Measurements from ENCODE around the gene PTPRS. TPM values are rescaled to one million over a fixed set of nuclear protein-coding genes. Genes with fewer than 3 reads are reported as not detected.

Gene PTPRS
- total and polyA plus RNA-seq, 10 donors, result 1.2 to 77.9 (median 44.9) TPM

GRCh38 chr19:5337708-5338655 is 2.6 kb downstream of the PTPRS start:
- Histone ChIP-seq H3K4me1 (peaks cover 8 to 35% (median 21%) of the 10 kb centered on the region in 6 donors), H3K9me3 (no peaks in the 10 kb centered on the region), H3K36me3 (no peaks in the 10 kb centered on the region), H3K27ac (no peak overlapping the region), H3K27me3 (replicated peaks in 1 of 7) (peaks cover 5 to 100% (median 79%) of the 10 kb centered on the region in 7 donors), H3K4me3 (no peak overlapping the region)
- no peak for TF ChIP-seq POLR2AphosphoS5 (IDR thresholded peaks at IDR 0.05)
- no peak for TF ChIP-seq POLR2A (IDR thresholded peaks at IDR 0.05)
- TF ChIP-seq CTCF (IDR thresholded peaks at IDR 0.05 in 8 of 11, conservative IDR thresholded peaks at IDR 0.05 in 3 of 11), result no peak
- intact Hi-C loops (cut with DNase I; ENCODE audit: low total_unique reads), result no loop called here
- DNase-seq, result no peak
- 47 to 60% (median 52%) methylated on average over 29 to 34 of the region's 34 CpGs for WGBS, 5 donors

GRCh38 chr19:5337126-5337525 is 3.5 kb downstream of the PTPRS start:
- Histone ChIP-seq H3K27me3 (replicated peaks in 1 of 7) (peaks cover 5 to 100% (median 79%) of the 10 kb centered on the region in 7 donors), H3K27ac (no peak overlapping the region), H3K9me3 (no peaks in the 10 kb centered on the region), H3K4me3 (no peak overlapping the region), H3K4me1 (peaks cover 8 to 35% (median 21%) of the 10 kb centered on the region in 6 donors), H3K36me3 (no peaks in the 10 kb centered on the region)
- intact Hi-C loops (cut with DNase I; ENCODE audit: low total_unique reads), result no loop called here
- WGBS, 5 donors, result 74 to 86% (median 83%) methylated on average over 24 of the region's 24 CpGs
- no peak for TF ChIP-seq POLR2AphosphoS5 (IDR thresholded peaks at IDR 0.05)
- TF ChIP-seq CTCF (IDR thresholded peaks at IDR 0.05 in 8 of 11, conservative IDR thresholded peaks at IDR 0.05 in 3 of 11), result no peak
- no peak for TF ChIP-seq POLR2A (IDR thresholded peaks at IDR 0.05)
- no peak for DNase-seq

- WGBS, 5 donors, result 6 to 21% (median 9%) methylated on average over 17 to 21 of the region's 21 CpGs
- no peak for DNase-seq
- H3K9me3 ChIP-seq, result no peaks in the 10 kb centered on the region
- no peak overlapping the region for H3K4me3 ChIP-seq
- intact Hi-C loops (cut with DNase I; ENCODE audit: low total_unique reads), result no loop called here
- H3K27ac ChIP-seq, result no peak overlapping the region
- peaks cover 5 to 98% (median 73%) of the 10 kb centered on the region in 7 donors for H3K27me3 ChIP-seq (replicated peaks in 1 of 7)
- H3K4me1 ChIP-seq, result peaks cover 8 to 35% (median 21%) of the 10 kb centered on the region in 6 donors
- no peaks in the 10 kb centered on the region for H3K36me3 ChIP-seq
- TF ChIP-seq POLR2A (IDR thresholded peaks at IDR 0.05) (no peak), CTCF (IDR thresholded peaks at IDR 0.05 in 8 of 11, conservative IDR thresholded peaks at IDR 0.05 in 3 of 11) (no peak), POLR2AphosphoS5 (IDR thresholded peaks at IDR 0.05) (no peak)
These were observed 4.2 kb downstream of the PTPRS start for GRCh38 chr19:5336195-5336965.
